Astrocyte (in vitro differentiated cells and primary cell): ENCODE results near the gene PDLIM7. TPM values are rescaled to one million over a fixed set of nuclear protein-coding genes. Genes with fewer than 3 reads are reported as not detected.

ENCODE experiments used
- DNase-seq: peaks from one replicate; pipeline ENCODE4 v3.0.0-alpha.2; 2010; ENCODE audit warnings: low read depth
- FAIRE-seq: peaks from 2 replicates; lab custom pipeline; 2011; peaks lifted over from hg19 to GRCh38; lab: Jason Lieb, UNC
- H2AFZ ChIP-seq: 2 replicates; pipeline ENCODE4 v1.6.0; 2012; ENCODE audit warnings: low read depth, low read length, inconsistent platforms
- H3K27ac ChIP-seq: 2 replicates; pipeline ENCODE4 v1.5.1; 2011; ENCODE audit warnings: low read depth, low read length, inconsistent platforms
- H3K27me3 ChIP-seq: 2 replicates; pipeline ENCODE4 v1.6.0; 2011; ENCODE audit warnings: low read length, inconsistent platforms; ENCODE audit not compliant: insufficient read depth
- H3K36me3 ChIP-seq: 2 replicates; pipeline ENCODE4 v1.5.1; 2011; ENCODE audit warnings: low read length, inconsistent platforms; ENCODE audit not compliant: insufficient read depth
- H3K4me1 ChIP-seq: 2 replicates; pipeline ENCODE4 v1.5.1; 2011; ENCODE audit warnings: low read length, inconsistent platforms; ENCODE audit not compliant: insufficient read depth
- H3K4me2 ChIP-seq: 2 replicates; pipeline ENCODE4 v1.6.0; 2012; ENCODE audit warnings: low read length, inconsistent platforms
- H3K4me3 ChIP-seq: 2 replicates; pipeline ENCODE4 v1.5.1; 2011; ENCODE audit warnings: low read depth, mild to moderate bottlenecking, low read length, inconsistent platforms; ENCODE audit not compliant: insufficient read depth
- H3K79me2 ChIP-seq: 2 replicates; pipeline ENCODE4 v1.6.0; 2012; ENCODE audit warnings: mild to moderate bottlenecking, low read length, inconsistent platforms; ENCODE audit not compliant: insufficient read depth
- H3K9ac ChIP-seq: 2 replicates; pipeline ENCODE4 v1.6.0; 2012; ENCODE audit warnings: mild to moderate bottlenecking, low read length, inconsistent platforms
- H3K9me3 ChIP-seq: 2 replicates; pipeline ENCODE4 v1.5.1; 2012; ENCODE audit warnings: low read depth, mild to moderate bottlenecking, low read length, inconsistent platforms; ENCODE audit not compliant: insufficient read depth
- H4K20me1 ChIP-seq: 2 replicates; pipeline ENCODE4 v1.6.0; 2012; ENCODE audit warnings: low read length, inconsistent platforms; ENCODE audit not compliant: insufficient read depth
- H3K27ac Mint-ChIP-seq: one replicate; pipeline ENCODE4 v1.8.0; 2021; ENCODE audit warnings: mild to moderate bottlenecking, mixed read lengths; ENCODE audit not compliant: unreplicated experiment
- H3K27me3 Mint-ChIP-seq: one replicate; pipeline ENCODE4 v1.8.0; 2021; ENCODE audit warnings: low read depth, mixed read lengths; ENCODE audit not compliant: unreplicated experiment
- H3K36me3 Mint-ChIP-seq: one replicate; pipeline ENCODE4 v1.8.0; 2021; ENCODE audit warnings: low read depth, mixed read lengths; ENCODE audit not compliant: unreplicated experiment
- H3K4me1 Mint-ChIP-seq: one replicate; pipeline ENCODE4 v1.8.0; 2021; ENCODE audit warnings: low read depth, mixed read lengths; ENCODE audit not compliant: unreplicated experiment
- H3K4me3 Mint-ChIP-seq: one replicate; pipeline ENCODE4 v1.8.0; 2021; ENCODE audit warnings: mild to moderate bottlenecking, moderate library complexity, mixed read lengths; ENCODE audit not compliant: unreplicated experiment
- H3K9me3 Mint-ChIP-seq: one replicate; pipeline ENCODE4 v1.8.0; 2021; ENCODE audit warnings: mild to moderate bottlenecking, mixed read lengths; ENCODE audit not compliant: unreplicated experiment
- EZH2 ChIP-seq: IDR thresholded peaks from 2 replicates; pipeline ENCODE4 v1.6.1; 2012; ENCODE audit warnings: mild to moderate bottlenecking, low read length, inconsistent platforms; ENCODE audit not compliant: insufficient read depth
- total RNA-seq: library from RNA; stranded (reverse); gene quantifications from 2 replicates; pipeline ENCODE4 v1.2.1, GENCODE V29; 2021
- TF ChIP-seq, protein P1 (sequence below): IDR thresholded peaks from 2 replicates; pipeline ENCODE4 v1.5.1; 2011; ENCODE audit warnings: low read depth, mild to moderate bottlenecking, inconsistent platforms, low read length, moderate library complexity; ENCODE audit not compliant: insufficient read depth

PDLIM7 gene
- total RNA-seq, 1 donor from 2014 or later, result 590 TPM

DNA sequence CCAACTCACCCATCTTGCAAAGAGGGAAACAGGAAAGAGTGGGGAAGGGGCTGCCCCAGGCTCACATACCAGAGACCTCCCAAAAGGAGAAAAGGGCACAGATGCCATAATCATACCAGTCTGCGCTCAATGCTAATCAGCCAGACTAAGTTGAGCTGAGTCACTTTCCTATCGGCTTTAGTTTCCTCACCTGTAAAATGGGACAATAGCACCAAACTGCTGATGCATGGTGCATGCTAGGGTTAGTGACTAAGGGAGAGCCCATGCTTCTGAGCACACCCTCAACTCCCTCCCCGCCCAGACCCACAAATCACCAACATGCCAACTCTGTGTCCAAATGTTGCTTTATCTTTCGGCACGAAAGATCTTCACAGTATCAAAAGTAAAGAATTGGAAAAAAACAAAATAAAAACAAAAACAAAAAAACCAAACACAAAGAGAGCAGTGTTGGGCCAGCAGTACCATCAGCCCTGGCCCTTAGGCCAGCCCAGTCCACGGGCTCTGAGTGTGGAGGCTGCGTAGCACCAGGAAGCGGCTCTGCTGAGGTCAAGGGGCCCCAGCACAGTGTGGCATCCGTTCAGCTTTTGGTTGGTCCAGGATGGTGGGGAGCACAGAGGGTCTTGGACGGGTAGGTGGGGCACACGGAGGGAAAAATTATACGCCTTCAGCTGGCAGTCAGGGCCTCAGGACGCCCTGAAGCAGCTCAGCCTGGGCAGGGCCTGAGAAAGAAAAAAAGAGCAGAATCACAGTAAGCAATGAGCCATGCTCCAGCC lies 22.2 kb upstream of the PDLIM7 start:
- peaks cover 16% of the 10 kb centered on the region for H3K4me1 ChIP-seq
- FAIRE-seq, result no peak

DNA sequence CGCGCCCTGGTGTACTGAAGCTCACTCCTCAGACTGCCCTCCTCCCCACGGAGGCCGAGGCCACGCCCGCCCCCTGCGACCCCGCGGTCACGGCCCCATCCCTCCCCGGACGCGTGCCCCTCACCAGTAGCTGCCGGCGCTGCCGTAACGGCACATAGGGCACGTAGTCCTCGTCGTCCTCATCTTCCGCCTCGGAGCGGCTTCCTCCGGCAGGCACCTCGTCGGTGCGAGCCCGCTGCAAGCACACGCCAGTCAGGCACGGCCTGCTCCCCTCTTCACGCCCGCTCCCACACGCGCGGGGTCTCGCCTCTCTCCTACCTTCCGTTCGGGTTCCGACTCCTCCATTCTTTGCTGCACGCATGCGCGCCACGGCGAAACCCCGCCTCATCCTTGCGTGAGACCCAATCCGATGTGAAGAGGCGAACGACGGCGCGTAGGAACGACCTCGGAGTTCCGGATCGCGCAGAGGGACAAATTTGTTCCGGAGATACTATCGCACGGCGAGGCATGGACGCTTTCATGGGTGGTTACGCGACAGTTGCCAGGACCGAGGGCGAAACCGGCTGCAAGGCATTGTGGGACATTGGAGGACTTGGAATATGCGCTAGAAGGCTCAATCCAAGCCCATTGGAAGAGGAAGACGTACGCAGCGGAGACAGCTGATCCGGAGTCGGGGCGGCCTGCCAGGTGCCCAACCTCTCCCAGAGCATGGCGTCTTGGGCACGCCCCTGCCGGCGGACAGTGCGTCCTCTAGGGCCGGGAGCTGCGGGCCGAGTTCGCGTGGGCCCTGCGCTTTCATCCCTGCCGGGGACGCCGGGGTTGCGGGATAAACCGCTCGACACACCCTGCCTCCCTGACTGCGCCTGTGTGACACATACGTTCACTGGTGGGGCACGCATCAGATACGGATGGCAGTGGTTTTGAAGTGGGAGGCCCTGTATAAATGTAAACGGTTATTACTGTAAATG lies 19.5 kb upstream of the PDLIM7 start, which contains the start of gene DDX41:
Gene DDX41 (minus strand): TSS at position 361 of the 968 bp plus-strand sequence. CDS start 16 bp downstream, at position 345.
- peak; percentile 97 for DNase-seq
- Histone ChIP-seq H3K79me2 (peaks cover 42% of the 10 kb centered on the region), H3K36me3 (peaks cover 32% of the 10 kb centered on the region), H2AFZ (peak within 1 kb of the TSS; percentile 78), H3K9me3 (no peaks in the 10 kb centered on the region), H4K20me1 (peaks cover 40% of the 10 kb centered on the region), H3K9ac (peak within 1 kb of the TSS; percentile 94), H3K4me1 (peaks cover 16% of the 10 kb centered on the region), H3K4me3 (peak within 1 kb of the TSS; percentile 85), H3K27ac (peak within 1 kb of the TSS; percentile 66), H3K4me2 (peak within 1 kb of the TSS; percentile 98), H3K27me3 (no peaks in the 10 kb centered on the region)
- H3K9me3 Mint-ChIP-seq, result no peaks in the 10 kb centered on the region
- peak; percentile 96 for FAIRE-seq
- peak within 1 kb of the TSS; percentile 87 for H3K4me3 Mint-ChIP-seq
- peaks cover 11% of the 10 kb centered on the region for H3K4me1 Mint-ChIP-seq
- H3K27me3 Mint-ChIP-seq, result no peaks in the 10 kb centered on the region
- TF ChIP-seq, protein P1, sequence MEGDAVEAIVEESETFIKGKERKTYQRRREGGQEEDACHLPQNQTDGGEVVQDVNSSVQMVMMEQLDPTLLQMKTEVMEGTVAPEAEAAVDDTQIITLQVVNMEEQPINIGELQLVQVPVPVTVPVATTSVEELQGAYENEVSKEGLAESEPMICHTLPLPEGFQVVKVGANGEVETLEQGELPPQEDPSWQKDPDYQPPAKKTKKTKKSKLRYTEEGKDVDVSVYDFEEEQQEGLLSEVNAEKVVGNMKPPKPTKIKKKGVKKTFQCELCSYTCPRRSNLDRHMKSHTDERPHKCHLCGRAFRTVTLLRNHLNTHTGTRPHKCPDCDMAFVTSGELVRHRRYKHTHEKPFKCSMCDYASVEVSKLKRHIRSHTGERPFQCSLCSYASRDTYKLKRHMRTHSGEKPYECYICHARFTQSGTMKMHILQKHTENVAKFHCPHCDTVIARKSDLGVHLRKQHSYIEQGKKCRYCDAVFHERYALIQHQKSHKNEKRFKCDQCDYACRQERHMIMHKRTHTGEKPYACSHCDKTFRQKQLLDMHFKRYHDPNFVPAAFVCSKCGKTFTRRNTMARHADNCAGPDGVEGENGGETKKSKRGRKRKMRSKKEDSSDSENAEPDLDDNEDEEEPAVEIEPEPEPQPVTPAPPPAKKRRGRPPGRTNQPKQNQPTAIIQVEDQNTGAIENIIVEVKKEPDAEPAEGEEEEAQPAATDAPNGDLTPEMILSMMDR, result no peak
- no peak for TF ChIP-seq EZH2
- H3K27ac Mint-ChIP-seq, result peak within 1 kb of the TSS; percentile 70
- H3K36me3 Mint-ChIP-seq, result peaks cover 25% of the 10 kb centered on the region

More for the DNA sequence above, 22.2 kb upstream of the PDLIM7 start:
- Histone ChIP-seq H4K20me1 (peaks cover 33% of the 10 kb centered on the region), H3K36me3 (peaks cover 31% of the 10 kb centered on the region), H3K27ac (no peak overlapping the region), H3K4me3 (no peak overlapping the region), H2AFZ (no peak overlapping the region), H3K9ac (no peak overlapping the region), H3K27me3 (no peaks in the 10 kb centered on the region), H3K4me2 (peak overlapping the region; percentile 45), H3K9me3 (no peaks in the 10 kb centered on the region), H3K79me2 (peaks cover 35% of the 10 kb centered on the region)
- peaks cover 18% of the 10 kb centered on the region for H3K36me3 Mint-ChIP-seq
- no peaks in the 10 kb centered on the region for H3K27me3 Mint-ChIP-seq
- no peaks in the 10 kb centered on the region for H3K9me3 Mint-ChIP-seq
- peaks cover 7% of the 10 kb centered on the region for H3K4me1 Mint-ChIP-seq
- no peak overlapping the region for H3K27ac Mint-ChIP-seq
- no peak for TF ChIP-seq EZH2
- TF ChIP-seq, protein P1, result no peak
- peak overlapping the region; percentile 51 for H3K4me3 Mint-ChIP-seq
- no peak for DNase-seq
